ENCODE measurements around the gene EIF4A2. TPM values are rescaled to one million over a fixed set of nuclear protein-coding genes. Genes with fewer than 3 reads are reported as not detected.

The EIF4A2 gene
- total RNA-seq, 1 experiment from 2014 or later, result 446 TPM

DNA sequence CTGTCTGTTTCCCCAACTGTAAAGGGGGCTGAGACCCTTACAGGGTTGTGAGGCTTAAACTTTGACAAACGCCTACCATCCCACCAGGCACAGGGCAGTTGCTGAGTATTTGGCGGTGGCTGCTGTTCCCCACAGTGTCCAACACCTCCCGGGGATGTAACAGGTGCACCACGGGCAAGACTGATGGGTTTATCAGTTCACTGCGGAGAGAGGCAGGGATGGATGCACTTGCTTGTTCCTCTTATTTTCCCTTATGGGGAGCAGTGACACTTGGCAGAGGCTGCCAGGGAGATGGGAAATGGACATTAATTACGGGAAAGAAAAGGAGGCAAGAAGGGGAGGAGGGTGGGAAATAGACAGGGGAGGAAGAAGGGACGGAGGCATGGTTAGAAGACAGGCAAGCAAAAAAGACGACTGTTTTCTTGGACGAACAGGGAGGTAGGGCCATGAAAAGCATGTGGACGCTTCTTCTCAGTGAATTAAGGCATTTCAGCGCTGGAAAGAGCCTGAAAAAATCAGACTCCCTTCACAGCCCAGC lies 42.6 kb downstream of the EIF4A2 start:
- Histone ChIP-seq H3K36me3 (ENCODE audit: low read depth) (no peaks in the 10 kb centered on the region), H3K27me3 (ENCODE audit: insufficient read depth, low read depth) (peaks cover 30% of the 10 kb centered on the region), H3K79me2 (ENCODE audit: low read depth) (peaks cover 10% of the 10 kb centered on the region), H3K4me2 (peak overlapping the region; percentile 74), H3K4me1 (replicated peaks; ENCODE audit: insufficient read depth) (peaks cover 9% of the 10 kb centered on the region), H2AFZ (no peak overlapping the region), H3K9me2 (ENCODE audit: insufficient read depth) (no peaks in the 10 kb centered on the region), H3K9me3 (ENCODE audit: insufficient read depth, low read depth) (no peaks in the 10 kb centered on the region), H3K4me3 (peak overlapping the region; percentile 93; the same call in 1 of the 2 replicates), H3K27ac (no peak overlapping the region), H3F3A (ENCODE audit: insufficient read depth, low read depth) (peaks cover 10% of the 10 kb centered on the region; the same call in 1 of the 2 replicates), H4K20me1 (ENCODE audit: insufficient read depth) (no peaks in the 10 kb centered on the region)
- TF ChIP-seq, protein P1, sequence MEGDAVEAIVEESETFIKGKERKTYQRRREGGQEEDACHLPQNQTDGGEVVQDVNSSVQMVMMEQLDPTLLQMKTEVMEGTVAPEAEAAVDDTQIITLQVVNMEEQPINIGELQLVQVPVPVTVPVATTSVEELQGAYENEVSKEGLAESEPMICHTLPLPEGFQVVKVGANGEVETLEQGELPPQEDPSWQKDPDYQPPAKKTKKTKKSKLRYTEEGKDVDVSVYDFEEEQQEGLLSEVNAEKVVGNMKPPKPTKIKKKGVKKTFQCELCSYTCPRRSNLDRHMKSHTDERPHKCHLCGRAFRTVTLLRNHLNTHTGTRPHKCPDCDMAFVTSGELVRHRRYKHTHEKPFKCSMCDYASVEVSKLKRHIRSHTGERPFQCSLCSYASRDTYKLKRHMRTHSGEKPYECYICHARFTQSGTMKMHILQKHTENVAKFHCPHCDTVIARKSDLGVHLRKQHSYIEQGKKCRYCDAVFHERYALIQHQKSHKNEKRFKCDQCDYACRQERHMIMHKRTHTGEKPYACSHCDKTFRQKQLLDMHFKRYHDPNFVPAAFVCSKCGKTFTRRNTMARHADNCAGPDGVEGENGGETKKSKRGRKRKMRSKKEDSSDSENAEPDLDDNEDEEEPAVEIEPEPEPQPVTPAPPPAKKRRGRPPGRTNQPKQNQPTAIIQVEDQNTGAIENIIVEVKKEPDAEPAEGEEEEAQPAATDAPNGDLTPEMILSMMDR (conservative IDR thresholded peaks at IDR 0.05), result no peak
- no peak for TF ChIP-seq EZH2 (IDR thresholded peaks at IDR 0.05; ENCODE audit: low read depth)
- TSS peak; percentile 56 for BruUV-seq (replicated peaks)
- intact Hi-C loops (cut with micrococcal nuclease; ENCODE audit: unreplicated experiment), result loop anchor here (2.0 to 5.0 kb wide), 2 partner anchors 236 to 313 kb away; partner anchors contain the start of gene RPL39L
- ChIA-PET POLR2A (ENCODE audit: unreplicated experiment) (no interaction called here), CTCF (no interaction called here)
- no peak for DNase-seq

DNA sequence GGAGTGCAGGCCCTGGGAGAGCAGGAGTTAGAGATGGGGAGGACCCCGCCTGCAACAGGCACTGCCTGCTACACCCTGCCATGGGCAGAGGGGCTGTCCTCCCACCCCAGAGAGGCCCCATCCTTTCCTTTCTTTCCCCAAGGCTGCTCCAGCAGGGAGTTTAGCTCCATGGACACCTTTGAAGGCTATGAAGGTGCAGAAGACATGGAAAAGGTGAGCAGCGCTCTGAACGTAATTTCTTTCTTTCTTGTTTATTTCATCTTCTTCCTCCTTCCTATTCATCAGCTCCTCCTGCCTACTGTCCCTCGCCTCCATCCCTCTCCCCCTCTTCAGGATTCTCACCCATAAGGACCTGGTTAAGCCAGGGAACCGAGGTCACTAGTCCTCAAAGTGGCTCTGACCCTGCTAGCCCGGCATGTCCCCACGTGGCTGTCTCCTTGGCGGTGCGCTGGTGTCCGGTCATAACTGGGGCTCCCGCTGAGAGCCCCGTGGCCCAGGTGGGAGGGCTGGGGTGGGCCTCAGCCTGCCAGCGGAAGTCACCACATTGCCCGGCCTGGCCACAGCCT lies 43.1 kb downstream of the EIF4A2 start:
- H3K79me2 ChIP-seq (ENCODE audit: low read depth), result peaks cover 10% of the 10 kb centered on the region
- no peak overlapping the region for H3K27ac ChIP-seq
- intact Hi-C loops (cut with micrococcal nuclease; ENCODE audit: unreplicated experiment), result loop anchor here (2.0 to 5.0 kb wide), 2 partner anchors 236 to 312 kb away; partner anchors contain the start of gene RPL39L
- ChIA-PET CTCF (interaction anchor here (1.2 kb wide), 1 partner anchor 212 kb away, joined by 6 read pairs; no protein-coding TSS in a partner anchor), POLR2A (ENCODE audit: unreplicated experiment) (interaction anchor here (0.6 kb wide), 4 partner anchors 206 to 1194 kb away, joined by 4 to 5 read pairs (median 5); no protein-coding TSS in a partner anchor)
- H4K20me1 ChIP-seq (ENCODE audit: insufficient read depth), result no peaks in the 10 kb centered on the region
- BruUV-seq (replicated peaks), result no TSS peak
- H2AFZ ChIP-seq, result peak overlapping the region; percentile 91
- H3K4me1 ChIP-seq (replicated peaks; ENCODE audit: insufficient read depth), result peaks cover 9% of the 10 kb centered on the region
- peak overlapping the region; percentile 93 for H3K4me3 ChIP-seq
- DNase-seq, result peak in 1 of 2 experiments; percentile 37
- peaks cover 36% of the 10 kb centered on the region for H3K27me3 ChIP-seq (ENCODE audit: insufficient read depth, low read depth)
- peak overlapping the region; percentile 74 for H3K4me2 ChIP-seq
- no peaks in the 10 kb centered on the region for H3K9me3 ChIP-seq (ENCODE audit: insufficient read depth, low read depth)
- H3F3A ChIP-seq (ENCODE audit: insufficient read depth, low read depth), result peaks cover 10% of the 10 kb centered on the region; the same call in 1 of the 2 replicates
- H3K36me3 ChIP-seq (ENCODE audit: low read depth), result no peaks in the 10 kb centered on the region
- no peaks in the 10 kb centered on the region for H3K9me2 ChIP-seq (ENCODE audit: insufficient read depth)
- TF ChIP-seq, protein P1 (conservative IDR thresholded peaks at IDR 0.05), result no peak
- TF ChIP-seq EZH2 (IDR thresholded peaks at IDR 0.05; ENCODE audit: low read depth), result no peak

DNA sequence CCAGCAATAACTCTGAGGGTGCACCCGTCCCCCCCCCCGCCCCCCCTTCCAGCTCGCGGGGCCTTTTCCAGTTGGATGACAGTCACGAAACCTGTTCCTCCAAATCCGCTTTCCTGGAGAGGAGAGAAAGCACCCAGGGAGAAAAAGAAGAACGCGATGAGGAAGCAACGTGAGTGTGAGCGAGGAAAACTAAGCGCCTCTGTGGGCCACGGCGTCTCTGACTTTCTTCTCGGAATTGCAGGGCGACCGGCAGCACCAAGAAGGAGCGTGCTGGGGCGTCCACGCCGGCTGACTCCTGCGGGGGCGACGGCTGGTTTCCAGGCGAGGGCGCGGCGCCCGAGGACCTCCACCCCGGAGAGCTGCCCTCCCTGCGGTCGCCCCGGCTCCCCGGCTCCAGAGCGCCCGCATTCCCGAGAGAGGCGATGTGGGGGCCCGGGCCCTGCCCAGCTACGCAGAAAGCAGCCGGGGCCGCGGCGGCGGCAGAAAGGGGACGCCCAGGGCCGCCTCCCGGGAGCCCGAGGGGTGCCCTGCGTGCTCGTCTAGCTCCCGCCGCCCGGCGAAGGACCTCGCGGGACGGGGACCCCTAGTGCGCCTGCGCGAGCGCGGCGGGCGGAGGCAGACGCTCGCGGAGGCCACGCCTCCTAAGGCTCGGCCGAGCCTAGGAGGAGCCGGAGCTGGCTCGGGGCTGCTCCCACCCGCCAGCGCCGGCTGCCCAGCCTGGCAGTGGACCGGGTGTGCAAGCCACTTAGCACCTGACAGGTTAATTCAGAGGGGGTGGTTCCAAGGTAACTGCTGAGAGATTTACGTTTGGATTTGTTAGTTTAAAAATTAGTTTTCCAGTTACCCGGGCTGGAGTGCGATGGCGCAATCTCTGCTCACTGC lies 43.8 kb downstream of the EIF4A2 start:
- H2AFZ ChIP-seq, result peak overlapping the region; percentile 91
- intact Hi-C loops (cut with micrococcal nuclease; ENCODE audit: unreplicated experiment), result loop anchor here (2.0 to 5.0 kb wide), 2 partner anchors 235 to 312 kb away; partner anchors contain the start of gene RPL39L
- no TSS peak for BruUV-seq (replicated peaks)

More for the DNA sequence above, 43.8 kb downstream of the EIF4A2 start:
- Histone ChIP-seq H4K20me1 (ENCODE audit: insufficient read depth) (no peaks in the 10 kb centered on the region), H3K4me3 (peak overlapping the region; percentile 93), H3K27me3 (ENCODE audit: insufficient read depth, low read depth) (peaks cover 43% of the 10 kb centered on the region), H3K27ac (no peak overlapping the region), H3K36me3 (ENCODE audit: low read depth) (no peaks in the 10 kb centered on the region), H3K4me1 (replicated peaks; ENCODE audit: insufficient read depth) (peaks cover 9% of the 10 kb centered on the region), H3K9me2 (ENCODE audit: insufficient read depth) (no peaks in the 10 kb centered on the region), H3F3A (ENCODE audit: insufficient read depth, low read depth) (peaks cover 10% of the 10 kb centered on the region; the same call in 1 of the 2 replicates), H3K4me2 (peak overlapping the region; percentile 74), H3K9me3 (ENCODE audit: insufficient read depth, low read depth) (no peaks in the 10 kb centered on the region), H3K79me2 (ENCODE audit: low read depth) (peaks cover 10% of the 10 kb centered on the region)
- ChIA-PET POLR2A (ENCODE audit: unreplicated experiment) (interaction anchor here (0.6 kb wide), 7 partner anchors 190 to 1193 kb away, joined by 3 to 5 read pairs (median 4); no protein-coding TSS in a partner anchor), CTCF (interaction anchor here (0.5 to 1.2 kb wide), 6 partner anchors 25 to 1694 kb away, joined by 3 to 7 read pairs (median 4); no protein-coding TSS in a partner anchor)
- TF ChIP-seq EZH2 (IDR thresholded peaks at IDR 0.05; ENCODE audit: low read depth), result no peak
- TF ChIP-seq, protein P1 (conservative IDR thresholded peaks at IDR 0.05), result no peak
- peak; percentile 82 to 92 for DNase-seq
